ENCODE results near the gene INHBE. TPM values are rescaled to one million over a fixed set of nuclear protein-coding genes. Genes with fewer than 3 reads are reported as not detected.
"Not testable (repeated sequence)": the region's sequence is repeated elsewhere in the genome, so short reads cannot be mapped to it uniquely, and the experiment has no call there.

INHBE gene
- total RNA-seq, 1 experiment from 2014 or later = 14.3 TPM

GRCh38 chr12:57497223-57498131 is 42.4 kb downstream of the INHBE start:
- DNase-seq = no peak
- Histone ChIP-seq H3K4me2 (ENCODE audit: low read depth, low read length, poor library complexity, severe bottlenecking) (no peak overlapping the region), H3K36me3 (ENCODE audit: insufficient read depth, low read length) (peaks cover 51% of the 10 kb centered on the region), H4K20me1 (ENCODE audit: insufficient read depth, low read depth, low read length) (no peaks in the 10 kb centered on the region), H3K79me2 (ENCODE audit: low read length) (no peaks in the 10 kb centered on the region; the same call in 1 of the 2 replicates), H3K9me3 (ENCODE audit: low read length) (no peaks in the 10 kb centered on the region), H3K4me3 (ENCODE audit: low read length) (no peak overlapping the region), H3K27me3 (ENCODE audit: low read length) (no peaks in the 10 kb centered on the region), H2AFZ (ENCODE audit: low read length) (no peak overlapping the region), H3K4me1 (ENCODE audit: low read length) (no peaks in the 10 kb centered on the region), H3K9ac (ENCODE audit: low read length) (no peak overlapping the region), H3K27ac (ENCODE audit: low read length) (no peak overlapping the region), H3K9me2 (replicated peaks; ENCODE audit: insufficient read depth, low read length) (no peaks in the 10 kb centered on the region)

GRCh38 chr12:57498132-57498502 is 43.0 kb downstream of the INHBE start:
- H3K9me2 ChIP-seq (replicated peaks; ENCODE audit: insufficient read depth, low read length) = no peaks in the 10 kb centered on the region
- H3K79me2 ChIP-seq (ENCODE audit: low read length) = no peaks in the 10 kb centered on the region
- no peak for DNase-seq
- no peak overlapping the region for H3K27ac ChIP-seq (ENCODE audit: low read length)
- H2AFZ ChIP-seq (ENCODE audit: low read length) = no peak overlapping the region
- peaks cover 49% of the 10 kb centered on the region for H3K36me3 ChIP-seq (ENCODE audit: insufficient read depth, low read length)
- no peaks in the 10 kb centered on the region for H3K4me1 ChIP-seq (ENCODE audit: low read length)
- H3K9ac ChIP-seq (ENCODE audit: low read length) = no peak overlapping the region
- H4K20me1 ChIP-seq (ENCODE audit: insufficient read depth, low read depth, low read length) = no peaks in the 10 kb centered on the region
- no peaks in the 10 kb centered on the region for H3K27me3 ChIP-seq (ENCODE audit: low read length)
- no peaks in the 10 kb centered on the region for H3K9me3 ChIP-seq (ENCODE audit: low read length)
- H3K4me2 ChIP-seq (ENCODE audit: low read depth, low read length, poor library complexity, severe bottlenecking) = no peak overlapping the region
- H3K4me3 ChIP-seq (ENCODE audit: low read length) = no peak overlapping the region

GRCh38 chr12:57498571-57498970 is 43.5 kb downstream of the INHBE start:
- H3K36me3 ChIP-seq (ENCODE audit: insufficient read depth, low read length) = peaks cover 51% of the 10 kb centered on the region
- H4K20me1 ChIP-seq (ENCODE audit: insufficient read depth, low read depth, low read length) = no peaks in the 10 kb centered on the region
- H3K4me3 ChIP-seq (ENCODE audit: low read length) = no peak overlapping the region
- no peaks in the 10 kb centered on the region for H3K79me2 ChIP-seq (ENCODE audit: low read length)
- no peaks in the 10 kb centered on the region for H3K27me3 ChIP-seq (ENCODE audit: low read length)
- H3K4me2 ChIP-seq (ENCODE audit: low read depth, low read length, poor library complexity, severe bottlenecking) = no peak overlapping the region
- H3K27ac ChIP-seq (ENCODE audit: low read length) = no peak overlapping the region
- no peaks in the 10 kb centered on the region for H3K9me2 ChIP-seq (replicated peaks; ENCODE audit: insufficient read depth, low read length)
- no peaks in the 10 kb centered on the region for H3K9me3 ChIP-seq (ENCODE audit: low read length)
- H2AFZ ChIP-seq (ENCODE audit: low read length) = no peak overlapping the region
- no peaks in the 10 kb centered on the region for H3K4me1 ChIP-seq (ENCODE audit: low read length)
- H3K9ac ChIP-seq (ENCODE audit: low read length) = no peak overlapping the region
- no peak for DNase-seq

GRCh38 chr12:57500213-57500612 is 45.1 kb downstream of the INHBE start:
- Histone ChIP-seq H3K9me3 (ENCODE audit: low read length) (no peaks in the 10 kb centered on the region), H3K79me2 (ENCODE audit: low read length) (no peaks in the 10 kb centered on the region), H3K4me2 (ENCODE audit: low read depth, low read length, poor library complexity, severe bottlenecking) (no peak overlapping the region), H3K9ac (ENCODE audit: low read length) (no peak overlapping the region), H3K4me1 (ENCODE audit: low read length) (no peaks in the 10 kb centered on the region), H4K20me1 (ENCODE audit: insufficient read depth, low read depth, low read length) (no peaks in the 10 kb centered on the region), H3K4me3 (ENCODE audit: low read length) (no peak overlapping the region), H2AFZ (ENCODE audit: low read length) (no peak overlapping the region), H3K27ac (ENCODE audit: low read length) (no peak overlapping the region), H3K27me3 (ENCODE audit: low read length) (no peaks in the 10 kb centered on the region), H3K9me2 (replicated peaks; ENCODE audit: insufficient read depth, low read length) (no peaks in the 10 kb centered on the region), H3K36me3 (ENCODE audit: insufficient read depth, low read length) (peaks cover 56% of the 10 kb centered on the region)
- no peak for DNase-seq

GRCh38 chr12:57502311-57502969 is 47.3 kb downstream of the INHBE start:
- DNase-seq; H3K9me2 ChIP-seq (replicated peaks; ENCODE audit: insufficient read depth, low read length); H3K79me2 ChIP-seq (ENCODE audit: low read length); H3K4me3 ChIP-seq (ENCODE audit: low read length); H2AFZ ChIP-seq (ENCODE audit: low read length); H3K4me2 ChIP-seq (ENCODE audit: low read depth, low read length, poor library complexity, severe bottlenecking); H3K27me3 ChIP-seq (ENCODE audit: low read length); H3K9me3 ChIP-seq (ENCODE audit: low read length); H3K27ac ChIP-seq (ENCODE audit: low read length); H4K20me1 ChIP-seq (ENCODE audit: insufficient read depth, low read depth, low read length); H3K4me1 ChIP-seq (ENCODE audit: low read length); H3K9ac ChIP-seq (ENCODE audit: low read length): not testable (repeated sequence)
- peaks cover 67% of the 10 kb centered on the region for H3K36me3 ChIP-seq (ENCODE audit: insufficient read depth, low read length)

- H3K9me3 ChIP-seq (ENCODE audit: low read length); H4K20me1 ChIP-seq (ENCODE audit: insufficient read depth, low read depth, low read length); H3K4me3 ChIP-seq (ENCODE audit: low read length); H3K4me2 ChIP-seq (ENCODE audit: low read depth, low read length, poor library complexity, severe bottlenecking); H3K9ac ChIP-seq (ENCODE audit: low read length); H3K27ac ChIP-seq (ENCODE audit: low read length); H3K9me2 ChIP-seq (replicated peaks; ENCODE audit: insufficient read depth, low read length); H2AFZ ChIP-seq (ENCODE audit: low read length); H3K4me1 ChIP-seq (ENCODE audit: low read length); H3K27me3 ChIP-seq (ENCODE audit: low read length); DNase-seq; H3K79me2 ChIP-seq (ENCODE audit: low read length): not testable (repeated sequence)
- H3K36me3 ChIP-seq (ENCODE audit: insufficient read depth, low read length) = peaks cover 37% of the 10 kb centered on the region
These were observed 51.4 kb downstream of the INHBE start for GRCh38 chr12:57506541-57506940.

Small RNA genes lying within 50 kb of the gene (small RNA-seq; reads per million reads assigned to genes)
- not detected for gene RNU6-879P

Other genes with a start within 250 kb of the INHBE start
- 2.9 and 4.2 TPM in 2 replicates for gene NXPH4, start 238.5 kb upstream of the INHBE start, total RNA-seq (2014; rRNA removed; shearing (Covaris generic); ENCODE audit: low replicate concordance)
- gene SHMT2, start 225.6 kb upstream of the INHBE start, total RNA-seq (2014; rRNA removed; shearing (Covaris generic); ENCODE audit: low replicate concordance) = 399 and 449 TPM in 2 replicates
- gene STAC3, start 204.1 kb upstream of the INHBE start, total RNA-seq (2014; rRNA removed; shearing (Covaris generic); ENCODE audit: low replicate concordance) = 5.9 and 7.8 TPM in 2 replicates
- 31.9 and 39.0 TPM in 2 replicates for gene R3HDM2, start 24.3 kb upstream of the INHBE start, total RNA-seq (2014; rRNA removed; shearing (Covaris generic); ENCODE audit: low replicate concordance)
- 0.11 TPM in 1 of 2 replicates, not detected in the other for gene INHBC, start 20.5 kb upstream of the INHBE start, total RNA-seq (2014; rRNA removed; shearing (Covaris generic); ENCODE audit: low replicate concordance)
- gene GLI1, start 4.5 kb downstream of the INHBE start, total RNA-seq (2014; rRNA removed; shearing (Covaris generic); ENCODE audit: low replicate concordance) = 1.9 and 9.3 TPM in 2 replicates
- 6.7 and 12.3 TPM in 2 replicates for gene ARHGAP9, start 24.6 kb downstream of the INHBE start, total RNA-seq (2014; rRNA removed; shearing (Covaris generic); ENCODE audit: low replicate concordance)
- gene MARS1, start 32.8 kb downstream of the INHBE start, total RNA-seq (2014; rRNA removed; shearing (Covaris generic); ENCODE audit: low replicate concordance) = 204 and 260 TPM in 2 replicates
- gene DDIT3, start 65.2 kb downstream of the INHBE start, total RNA-seq (2014; rRNA removed; shearing (Covaris generic); ENCODE audit: low replicate concordance) = 54.3 and 73.3 TPM in 2 replicates
- 23.5 and 32.4 TPM in 2 replicates for gene MBD6, start 67.5 kb downstream of the INHBE start, total RNA-seq (2014; rRNA removed; shearing (Covaris generic); ENCODE audit: low replicate concordance)
- gene DCTN2, start 91.9 kb downstream of the INHBE start, total RNA-seq (2014; rRNA removed; shearing (Covaris generic); ENCODE audit: low replicate concordance) = 77.9 and 123 TPM in 2 replicates
- gene KIF5A, start 94.7 kb downstream of the INHBE start, total RNA-seq (2014; rRNA removed; shearing (Covaris generic); ENCODE audit: low replicate concordance) = 21.5 and 24.0 TPM in 2 replicates
- gene PIP4K2C, start 135.9 kb downstream of the INHBE start, total RNA-seq (2014; rRNA removed; shearing (Covaris generic); ENCODE audit: low replicate concordance) = 9.3 and 23.9 TPM in 2 replicates
- gene DTX3, start 149.5 kb downstream of the INHBE start, total RNA-seq (2014; rRNA removed; shearing (Covaris generic); ENCODE audit: low replicate concordance) = 16.8 and 22.9 TPM in 2 replicates
- 0.87 TPM in 1 of 2 replicates, not detected in the other for gene ARHGEF25, start 156.1 kb downstream of the INHBE start, total RNA-seq (2014; rRNA removed; shearing (Covaris generic); ENCODE audit: low replicate concordance)
- 0.58 and 0.63 TPM in 2 replicates for gene B4GALNT1, start 177.9 kb downstream of the INHBE start, total RNA-seq (2014; rRNA removed; shearing (Covaris generic); ENCODE audit: low replicate concordance)
- 72.6 and 120 TPM in 2 replicates for gene OS9, start 238.8 kb downstream of the INHBE start, total RNA-seq (2014; rRNA removed; shearing (Covaris generic); ENCODE audit: low replicate concordance)